HepG2 (cell line): Measurements from ENCODE around the gene CRIM1. TPM values are rescaled to one million over a fixed set of nuclear protein-coding genes. Genes with fewer than 3 reads are reported as not detected.

Experiments used
- ATAC-seq: fragments of 200-7000 bp; cut with Tn5 transposase; 3 replicates; pipeline ENCODE4 v1.9.1; 2020; ENCODE audit warnings: mild to moderate bottlenecking, moderate library complexity
- BruUV-seq: library from RNA; stranded (reverse); fragments of 400-500 nt; replicated peaks from 2 replicates; lab custom pipeline; 2021; lab: Mats Ljungman, UMichigan
- CTCF ChIA-PET: fragments of 300-600 bp; formaldehyde crosslinking; extraction: SDS; loops from one replicate; lab custom pipeline; 2021; ENCODE audit warnings: low total read pairs, inconsistent platforms, low intra/inter-chr PET ratio; lab: Yijun Ruan, JAX
- POLR2A ChIA-PET: fragments of 350-600 bp; sonication (Branson Sonifier 250); formaldehyde crosslinking; loops from one replicate; lab custom pipeline; 2020; ENCODE audit warnings: antibody characterized with exemption, inconsistent platforms; lab: Yijun Ruan, JAX
- DNase-seq: peaks from one replicate; pipeline ENCODE4 v3.0.0-alpha.2; 2015; ENCODE audit warnings: low spot score
- FAIRE-seq: peaks from 3 replicates; lab custom pipeline; 2011; peaks lifted over from hg19 to GRCh38; lab: Jason Lieb, UNC
- H2AFZ ChIP-seq: one replicate; pipeline ENCODE4 v1.6.1; 2011; ENCODE audit warnings: low read length, inconsistent platforms
- H3K27ac ChIP-seq: fragments of 300-600 bp; 3 replicates; pipeline ENCODE4 v1.8.0; 2011; ENCODE audit warnings: mixed run types, mild to moderate bottlenecking, mixed read lengths, low read length, inconsistent platforms; ENCODE audit not compliant: insufficient read depth; ENCODE audit errors: extremely low read length
- H3K27me3 ChIP-seq, 2 experiments: fragments of 200-600 bp in 1 of 2; 2 replicates in 1 of 2; 3 replicates in 1 of 2; pipeline versions ENCODE4 v1.6.0 to v1.8.0; 2011; ENCODE audit warnings: low read length in 2 of 2, mild to moderate bottlenecking in 2 of 2, moderate library complexity in 2 of 2, inconsistent platforms in 1 of 2; ENCODE audit not compliant: insufficient read depth in 2 of 2, control insufficient read depth in 1 of 2
- H3K36me3 ChIP-seq, 2 experiments: fragments of 200-600 bp in 1 of 2; replicated peaks in 1 of 2; 2 replicates in 1 of 2; 3 replicates in 1 of 2; pipeline versions ENCODE4 v1.5.1 to v1.8.0; 2011; ENCODE audit warnings: low read length in 2 of 2, inconsistent platforms in 1 of 2; ENCODE audit not compliant: insufficient read depth in 2 of 2, control insufficient read depth in 1 of 2
- H3K4me1 ChIP-seq: 2 replicates; pipeline ENCODE4 v1.5.1; 2012; ENCODE audit warnings: low read length, inconsistent platforms; ENCODE audit not compliant: insufficient read depth
- H3K4me2 ChIP-seq: 2 replicates; pipeline ENCODE4 v1.6.0; 2011; ENCODE audit warnings: low read depth, low read length, inconsistent platforms
- H3K4me3 ChIP-seq, 3 experiments: fragments of 200-600 bp in 1 of 3; sonication (generic), shearing (Covaris generic) in 1 of 3; replicated peaks in 1 of 3; 2 replicates each; pipeline ENCODE4 v1.5.1; 2011 to 2016; ENCODE audit warnings: low read length in 3 of 3, inconsistent platforms in 2 of 3, low read depth in 2 of 3, mild to moderate bottlenecking in 2 of 3, control low read depth in 1 of 3, mixed read lengths in 1 of 3; ENCODE audit not compliant: insufficient read depth in 1 of 3
- H3K79me2 ChIP-seq: one replicate; pipeline ENCODE4 v1.6.1; 2011; ENCODE audit warnings: low read length, inconsistent platforms; ENCODE audit not compliant: insufficient read depth
- H3K9ac ChIP-seq: 2 replicates; pipeline ENCODE4 v1.6.0; 2011; ENCODE audit warnings: mild to moderate bottlenecking, low read depth, low read length, inconsistent platforms; ENCODE audit not compliant: insufficient read depth
- H3K9me3 ChIP-seq: 2 replicates; pipeline ENCODE4 v1.5.1; 2012; ENCODE audit warnings: mild to moderate bottlenecking, low read length
- H4K20me1 ChIP-seq: 2 replicates; pipeline ENCODE4 v1.6.0; 2011; ENCODE audit warnings: inconsistent platforms, mild to moderate bottlenecking, low read length, moderate library complexity; ENCODE audit not compliant: insufficient read depth
- CBX5 ChIP-seq: sonication (generic); formaldehyde crosslinking; IDR thresholded peaks from 2 replicates; pipeline ENCODE4 v1.4.0; 2020; ENCODE audit warnings: missing genetic modification reagents, borderline replicate concordance
- TEF ChIP-seq: sonication (generic); formaldehyde crosslinking; IDR thresholded peaks from 2 replicates; pipeline ENCODE4 v1.5.0; 2020; ENCODE audit warnings: missing genetic modification reagents
- ZNF687 ChIP-seq: sonication (generic); formaldehyde crosslinking; IDR thresholded peaks from 2 replicates; pipeline ENCODE4 v1.5.1; 2020; ENCODE audit warnings: mild to moderate bottlenecking, missing genetic modification reagents, moderate library complexity
- ZNF891 ChIP-seq: sonication (generic); formaldehyde crosslinking; IDR thresholded peaks from 2 replicates; pipeline ENCODE4 v1.5.0; 2020; ENCODE audit warnings: mild to moderate bottlenecking, missing genetic modification reagents
- WGBS: methylation state at CpG from one replicate; pipeline ENCODE4 v1.1.6; 2017; ENCODE audit warnings: low lambda C conversion rate; 5-methylcytosine and 5-hydroxymethylcytosine counted together
- in situ Hi-C: cut with HindIII; loops from 2 replicates; pipeline ENCODE4 v1.10.0; 2017; ENCODE audit warnings: low pct_unique_long_range_greater_than_20kb; ENCODE audit not compliant: extremely low pct_ligation_motif_present
- intact Hi-C: fragments of 100-400 bp; cut with micrococcal nuclease; formaldehyde crosslinking; loops from one replicate; pipeline ENCODE4 v1.10.0; 2022; ENCODE audit not compliant: unreplicated experiment
- polyA plus RNA-seq, 8 experiments: library from polyadenylated mRNA; depleted of rRNA in 3 of 8; stranded (reverse) in 7 of 8; unstranded in 1 of 8; fragments of >200 nt; fragmentation: Illumina TruSeq in 4 of 8; extraction: Trizol in 4 of 8; gene quantifications; 2 replicates each; pipeline versions ENCODE4 v1.2.1 to v1.2.3, GENCODE V29; 2011 to 2016; ENCODE audit warnings: low read depth in 4 of 8, missing spikeins in 1 of 8, mixed read lengths in 1 of 8; ENCODE audit not compliant: insufficient read depth in 1 of 8
- total RNA-seq, 5 experiments: library from RNA; depleted of rRNA; stranded (reverse); fragments of >200 nt; fragmentation: Illumina TruSeq; extraction: Trizol; gene quantifications; 2 replicates each; pipeline ENCODE4 v1.2.3, GENCODE V29; 2016; ENCODE audit warnings: low read depth in 1 of 5

Gene CRIM1
- total and polyA plus RNA-seq, 2 of the 13 experiments (the other 11 are each of a cell fraction or from before 2014, with no cell fraction given) = 39.1 to 69.9 TPM

GRCh38 chr2:36407413-36407812 lies 51.8 kb downstream of the CRIM1 start:
- intact Hi-C loops (no loop called here), in situ Hi-C loops (no loop called here)
- Histone ChIP-seq H3K4me1 (peaks cover 29% of the 10 kb centered on the region), H3K27ac (no peak overlapping the region), H3K36me3 (peaks cover 3 to 5% of the 10 kb centered on the region in 2 experiments; a peak in 4 of 5 replicates), H4K20me1 (peaks cover 11% of the 10 kb centered on the region), H2AFZ (no peak overlapping the region), H3K9me3 (no peaks in the 10 kb centered on the region), H3K27me3 (no peaks in the 10 kb centered on the region), H3K4me2 (no peak overlapping the region)
- BruUV-seq = no TSS peak
- POLR2A ChIA-PET = no interaction called here
- TF ChIP-seq TEF (no peak), CBX5 (no peak)
- TF ChIP-seq, all 625 proteins: peak for 0
- no peak overlapping the region for H3K4me3 ChIP-seq
- WGBS = 96% methylated on average over 4 of the region's 4 CpGs
- no peak for ATAC-seq
- no peak overlapping the region for H3K9ac ChIP-seq
- FAIRE-seq = no peak
- peaks cover 63% of the 10 kb centered on the region for H3K79me2 ChIP-seq
- CTCF ChIA-PET = no interaction called here
- no peak for DNase-seq

GRCh38 chr2:36408198-36408703 lies 52.7 kb downstream of the CRIM1 start:
- Histone ChIP-seq H3K9me3 (no peaks in the 10 kb centered on the region), H2AFZ (no peak overlapping the region), H3K9ac (no peak overlapping the region), H4K20me1 (peaks cover 16% of the 10 kb centered on the region), H3K27ac (no peak overlapping the region), H3K4me2 (no peak overlapping the region), H3K4me1 (peaks cover 33% of the 10 kb centered on the region), H3K4me3 (no peak overlapping the region), H3K27me3 (no peaks in the 10 kb centered on the region), H3K79me2 (peaks cover 64% of the 10 kb centered on the region), H3K36me3 (peaks cover 3 to 6% of the 10 kb centered on the region in 2 experiments; a peak in 4 of 5 replicates)
- no TSS peak for BruUV-seq
- TF ChIP-seq ZNF891 = no peak
- 0 out of 2 replicates have a peak, but pooled peaks have one; percentile 18 for TF ChIP-seq ZNF687 (CRISPR knock-in tag)
- in situ Hi-C loops (no loop called here), intact Hi-C loops (no loop called here)
- 89% methylated on average over 9 of the region's 10 CpGs for WGBS
- ChIA-PET POLR2A (no interaction called here), CTCF (no interaction called here)
- FAIRE-seq = no peak
- no peak for DNase-seq
- peak; percentile 81 for ATAC-seq
